Ascending aorta (tissue), 2 donors: Measurements from ENCODE around the gene RPS27A. TPM values are rescaled to one million over a fixed set of nuclear protein-coding genes. Genes with fewer than 3 reads are reported as not detected.
"Not testable (repeated sequence)": the region's sequence is repeated elsewhere in the genome, so short reads cannot be mapped to it uniquely, and the experiment has no call there.

Experiments used
- DNase-seq, 2 donors: peaks; one replicate each; pipeline ENCODE4 v3.0.0-alpha.2; 2019; ENCODE audit warnings: low spot score in 2 of 2
- H3K27ac ChIP-seq, 2 donors: fragments of 200-600 bp; sonication (generic); one replicate each; pipeline ENCODE4 v1.5.1; 2016 to 2017; ENCODE audit warnings: mild to moderate bottlenecking in 1 of 2
- H3K27me3 ChIP-seq: fragments of 200-600 bp; sonication (generic); one replicate; pipeline ENCODE4 v1.5.1; 2017
- H3K36me3 ChIP-seq, 2 donors: fragments of 200-600 bp; sonication (generic); one replicate each; pipeline ENCODE4 v1.5.1; 2016
- H3K4me1 ChIP-seq, 2 donors: fragments of 200-600 bp; sonication (generic); one replicate each; pipeline ENCODE4 v1.5.1; 2016 to 2017; ENCODE audit warnings: mild to moderate bottlenecking in 1 of 2
- H3K4me3 ChIP-seq, 2 donors: fragments of 200-600 bp; sonication (generic); one replicate each; pipeline ENCODE4 v1.5.1; 2016 to 2017; ENCODE audit warnings: mild to moderate bottlenecking in 1 of 2
- H3K9me3 ChIP-seq, 2 donors: fragments of 200-600 bp; sonication (generic); one replicate each; pipeline ENCODE4 v1.5.1; 2016
- CTCF ChIP-seq, 3 experiments: fragments of 200-600 bp in 2 of 3; fragments of 450-650 bp in 1 of 3; sonication (generic) in 2 of 3; IDR thresholded peaks; one replicate each; pipeline ENCODE4 v1.5.1; 2016 to 2019; ENCODE audit warnings: antibody characterized with exemption in 3 of 3, mild to moderate bottlenecking in 1 of 3, moderate library complexity in 1 of 3
- intact Hi-C: fragments of 100-400 bp; cut with DNase I; formaldehyde crosslinking; loops from one replicate; pipeline ENCODE4 v1.15.1; 2023
- total RNA-seq: library from RNA; depleted of rRNA; stranded (reverse); fragments of >200 nt; gene quantifications from one replicate; pipeline ENCODE4 v1.1.0, GENCODE V29; 2016

The RPS27A gene
- total RNA-seq, 1 donor from 2014 or later, result 262 TPM

- Histone ChIP-seq H3K27me3 (no peaks in the 10 kb centered on the region), H3K36me3 (peaks cover 0 to 3% of the 10 kb centered on the region in 2 donors), H3K9me3 (no peaks in the 10 kb centered on the region), H3K4me3 (peak overlapping the region; percentile 80 to 86), H3K27ac (peak overlapping the region; percentile 80 to 83), H3K4me1 (peaks cover 0 to 4% of the 10 kb centered on the region in 2 donors)
- no peak for DNase-seq
- intact Hi-C loops, result loop anchor here (1.0 to 2.0 kb wide), 4 partner anchors 13 to 163 kb away; partner anchors contain the start of genes CCDC88A, CLHC1 and RPS27A
- no peak for TF ChIP-seq CTCF (IDR thresholded peaks at IDR 0.05)
Observed at GRCh38 chr2:55269645-55269990, 37.1 kb downstream of the RPS27A start.

GRCh38 chr2:55274346-55274745 lies 41.9 kb downstream of the RPS27A start:
- H3K4me1 ChIP-seq, H3K4me3 ChIP-seq, DNase-seq, intact Hi-C loops, H3K27ac ChIP-seq, H3K27me3 ChIP-seq, H3K36me3 ChIP-seq, H3K9me3 ChIP-seq: not testable (repeated sequence)

GRCh38 chr2:55277310-55277709 lies 44.8 kb downstream of the RPS27A start:
- no peak for TF ChIP-seq CTCF (IDR thresholded peaks at IDR 0.05)
- no peaks in the 10 kb centered on the region for H3K4me1 ChIP-seq
- no peaks in the 10 kb centered on the region for H3K36me3 ChIP-seq
- no peaks in the 10 kb centered on the region for H3K27me3 ChIP-seq
- intact Hi-C loops, result no loop called here
- H3K9me3 ChIP-seq, result no peaks in the 10 kb centered on the region
- H3K4me3 ChIP-seq, result no peak overlapping the region
- no peak overlapping the region for H3K27ac ChIP-seq
- no peak for DNase-seq

- intact Hi-C loops, H3K9me3 ChIP-seq, H3K4me1 ChIP-seq, DNase-seq, H3K4me3 ChIP-seq, H3K27me3 ChIP-seq, H3K36me3 ChIP-seq, H3K27ac ChIP-seq: not testable (repeated sequence)
Observed at GRCh38 chr2:55279214-55279835, 46.8 kb downstream of the RPS27A start.

GRCh38 chr2:55279859-55280424 lies 47.5 kb downstream of the RPS27A start:
- H3K4me1 ChIP-seq, H3K36me3 ChIP-seq, H3K4me3 ChIP-seq, H3K9me3 ChIP-seq, H3K27ac ChIP-seq, H3K27me3 ChIP-seq, DNase-seq: not testable (repeated sequence)
- intact Hi-C loops, result loop anchor here (5.0 kb wide), 3 partner anchors 48 to 237 kb away; partner anchors contain the start of genes CFAP36, CLHC1 and RPS27A

GRCh38 chr2:55280851-55281546 lies 48.5 kb downstream of the RPS27A start:
- H3K4me1 ChIP-seq, H3K27me3 ChIP-seq, DNase-seq, H3K9me3 ChIP-seq, H3K36me3 ChIP-seq: not testable (repeated sequence)
- Histone ChIP-seq H3K27ac (peak overlapping the region; percentile 92), H3K4me3 (peak overlapping the region in 1 of 2 donors; percentile 87)
- intact Hi-C loops, result loop anchor here (5.0 kb wide), 3 partner anchors 49 to 236 kb away; partner anchors contain the start of genes CFAP36, CLHC1 and RPS27A

- H3K4me1 ChIP-seq, result peaks cover 0 to 9% of the 10 kb centered on the region in 2 donors
- no peaks in the 10 kb centered on the region for H3K36me3 ChIP-seq
- TF ChIP-seq CTCF (IDR thresholded peaks at IDR 0.05), result no peak
- peak; percentile 43 to 92 for DNase-seq
- H3K27ac ChIP-seq, result peak overlapping the region; percentile 92
- peak overlapping the region; percentile 81 to 87 for H3K4me3 ChIP-seq
- intact Hi-C loops, result loop anchor here (1.0 to 5.0 kb wide), 4 partner anchors 13 to 235 kb away; partner anchors contain the start of genes CFAP36, CLHC1, MTIF2 and RPS27A
- no peaks in the 10 kb centered on the region for H3K9me3 ChIP-seq
- H3K27me3 ChIP-seq, result no peaks in the 10 kb centered on the region
Observed at GRCh38 chr2:55282110-55282917, 49.8 kb downstream of the RPS27A start.
